Daoy (cell line): ENCODE data around the gene GPR158. TPM values are rescaled to one million over a fixed set of nuclear protein-coding genes. Genes with fewer than 3 reads are reported as not detected.
"Not testable (repeated sequence)": the region's sequence is repeated elsewhere in the genome, so short reads cannot be mapped to it uniquely, and the experiment has no call there.

Source experiments
- DNase-seq: peaks from one replicate; pipeline ENCODE4 v3.0.0-alpha.2; 2015; ENCODE audit warnings: low read depth
- total RNA-seq: library from RNA; depleted of rRNA; stranded (reverse); fragments of >200 nt; shearing (Covaris generic); gene quantifications from 2 replicates; pipeline ENCODE4 v1.2.3, GENCODE V29; 2014; rRNA removed

The GPR158 gene
- 2.6 and 4.6 TPM in 2 replicates for total RNA-seq

DNA sequence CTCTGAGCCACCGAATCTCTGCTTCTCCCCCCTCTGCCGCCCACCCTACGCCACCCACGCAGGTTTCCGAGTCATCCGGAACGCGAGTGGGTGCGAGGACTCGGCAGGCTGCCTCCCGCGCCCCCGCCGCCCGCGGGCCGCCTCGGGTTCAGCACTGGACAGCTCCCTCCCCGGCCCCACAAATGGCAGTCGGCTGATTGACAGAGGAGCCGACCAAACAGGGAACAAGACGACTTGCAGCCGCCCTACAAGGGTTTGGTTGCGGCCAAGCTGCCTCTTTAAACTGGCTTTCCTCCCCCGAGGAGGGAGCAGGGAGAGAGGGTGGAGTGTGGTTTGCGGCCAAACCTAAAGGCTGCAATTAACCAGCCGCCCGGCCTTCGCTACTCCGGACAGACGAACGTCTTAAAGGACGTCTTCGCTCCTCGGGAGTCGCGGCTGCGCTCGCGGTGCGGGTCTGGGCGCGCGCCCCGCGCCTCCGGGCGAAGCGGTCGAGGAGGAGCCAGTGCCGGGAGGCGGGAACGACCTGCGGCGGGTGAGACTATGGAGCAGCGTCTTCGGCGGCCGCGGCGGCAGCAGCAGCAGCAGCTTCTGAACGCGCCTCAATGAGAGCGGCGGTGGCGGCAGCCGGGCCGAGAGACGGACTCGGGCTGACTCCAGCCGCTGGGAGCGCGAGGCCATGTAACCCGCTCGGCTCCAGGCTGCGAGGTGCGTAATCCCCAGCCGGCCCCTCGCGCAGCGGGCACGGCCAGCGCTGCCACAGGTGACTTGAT is at the start of gene GPR158:
Gene GPR158, plus strand, starts transcription at position 541 of the 770 bp plus-strand sequence. CDS start 420 bp downstream, outside the sequence.
- peak; percentile 92 for DNase-seq

GRCh38 chr10:25125201-25125611 is 49.6 kb upstream of the GPR158 start:
- DNase-seq: no peak

DNA sequence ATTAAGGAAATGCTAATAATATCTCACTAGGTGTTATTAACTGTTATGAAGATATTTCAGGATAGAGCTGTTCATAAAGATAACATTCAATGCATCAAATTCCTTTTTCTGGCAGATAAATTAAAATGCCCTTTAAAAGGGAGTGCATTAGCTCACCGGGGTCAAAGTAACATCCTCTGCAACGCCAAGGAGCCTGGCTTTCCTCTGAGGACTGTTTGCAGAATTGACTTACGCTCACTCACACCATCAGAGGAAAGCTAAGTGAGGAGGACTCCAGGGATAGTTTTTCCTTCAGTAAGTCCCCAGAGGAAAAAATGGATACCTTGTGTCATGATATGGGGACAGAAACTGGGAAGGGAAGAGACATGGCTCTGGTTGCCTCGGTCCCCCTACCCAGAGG is 45.2 kb upstream of the GPR158 start:
- no peak for DNase-seq

DNA sequence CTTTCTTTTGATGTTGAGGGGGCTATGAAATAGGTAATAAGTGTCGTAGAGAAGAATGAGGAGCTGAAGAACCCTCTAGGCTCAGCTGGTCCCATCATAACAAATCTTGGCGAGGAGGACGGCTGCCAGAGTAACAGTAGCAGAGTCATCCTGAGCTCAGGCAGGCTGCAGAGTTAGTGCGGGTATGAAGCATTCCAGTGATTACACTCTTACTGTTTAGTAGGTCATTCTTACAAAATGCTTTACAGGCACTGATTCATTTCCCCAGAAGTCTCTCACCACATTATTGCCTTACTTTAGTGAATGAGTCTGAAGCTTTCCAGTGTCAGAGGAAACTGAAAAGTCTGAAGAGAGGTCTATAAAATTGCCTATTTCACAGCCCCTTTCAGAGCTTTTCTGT is 43.9 kb upstream of the GPR158 start:
- DNase-seq: peak; percentile 46

- DNase-seq: peak; percentile 58
Measured at GRCh38 chr10:25142116-25142864, 32.5 kb upstream of the GPR158 start.

GRCh38 chr10:25157650-25158049 is 17.2 kb upstream of the GPR158 start:
- peak; percentile 37 for DNase-seq

DNA sequence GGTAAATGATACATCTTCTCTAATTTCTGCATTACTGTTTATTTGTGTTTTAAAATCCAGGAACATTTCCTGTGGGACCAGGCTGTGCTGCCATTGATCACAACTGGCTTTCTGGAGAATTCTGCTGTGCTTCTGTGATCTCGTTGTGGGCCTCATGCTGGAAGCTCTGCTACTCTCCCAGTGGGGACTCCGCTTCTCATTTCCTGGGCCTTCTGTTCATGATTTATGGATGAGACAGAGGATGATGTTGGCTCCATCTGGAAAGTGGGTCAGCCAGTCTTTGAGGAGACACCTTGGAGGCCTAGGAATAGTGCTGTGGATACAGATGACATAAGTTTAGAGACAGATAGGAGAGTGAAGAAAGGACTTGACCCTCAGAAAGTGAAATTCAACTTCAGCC is 15.2 kb upstream of the GPR158 start:
- DNase-seq: no peak

GRCh38 chr10:25162391-25162790 is 12.4 kb upstream of the GPR158 start:
- DNase-seq: no peak

- not testable (repeated sequence) for DNase-seq
Measured at GRCh38 chr10:25163464-25163863, 11.3 kb upstream of the GPR158 start.

GRCh38 chr10:25169740-25170139 is 5.1 kb upstream of the GPR158 start:
- no peak for DNase-seq

DNA sequence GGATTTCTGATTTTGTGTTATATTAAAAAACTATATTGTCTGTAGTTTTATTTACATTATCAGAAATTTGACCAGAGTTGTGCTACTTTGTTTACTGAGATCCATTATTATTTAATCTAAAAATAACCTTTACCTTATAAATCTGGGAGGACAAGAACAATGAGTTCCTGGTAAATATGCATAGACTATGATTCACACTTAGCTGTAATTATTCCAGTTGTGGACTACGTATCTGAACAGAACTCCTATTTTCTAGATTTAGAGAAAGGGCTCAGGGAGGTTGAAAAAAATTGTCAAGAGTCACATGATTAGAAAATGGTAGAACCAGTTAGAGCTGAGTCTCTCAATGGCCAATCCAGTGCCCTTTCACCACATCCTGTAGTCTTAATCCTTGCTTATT is 4.2 kb upstream of the GPR158 start:
- no peak for DNase-seq

DNA sequence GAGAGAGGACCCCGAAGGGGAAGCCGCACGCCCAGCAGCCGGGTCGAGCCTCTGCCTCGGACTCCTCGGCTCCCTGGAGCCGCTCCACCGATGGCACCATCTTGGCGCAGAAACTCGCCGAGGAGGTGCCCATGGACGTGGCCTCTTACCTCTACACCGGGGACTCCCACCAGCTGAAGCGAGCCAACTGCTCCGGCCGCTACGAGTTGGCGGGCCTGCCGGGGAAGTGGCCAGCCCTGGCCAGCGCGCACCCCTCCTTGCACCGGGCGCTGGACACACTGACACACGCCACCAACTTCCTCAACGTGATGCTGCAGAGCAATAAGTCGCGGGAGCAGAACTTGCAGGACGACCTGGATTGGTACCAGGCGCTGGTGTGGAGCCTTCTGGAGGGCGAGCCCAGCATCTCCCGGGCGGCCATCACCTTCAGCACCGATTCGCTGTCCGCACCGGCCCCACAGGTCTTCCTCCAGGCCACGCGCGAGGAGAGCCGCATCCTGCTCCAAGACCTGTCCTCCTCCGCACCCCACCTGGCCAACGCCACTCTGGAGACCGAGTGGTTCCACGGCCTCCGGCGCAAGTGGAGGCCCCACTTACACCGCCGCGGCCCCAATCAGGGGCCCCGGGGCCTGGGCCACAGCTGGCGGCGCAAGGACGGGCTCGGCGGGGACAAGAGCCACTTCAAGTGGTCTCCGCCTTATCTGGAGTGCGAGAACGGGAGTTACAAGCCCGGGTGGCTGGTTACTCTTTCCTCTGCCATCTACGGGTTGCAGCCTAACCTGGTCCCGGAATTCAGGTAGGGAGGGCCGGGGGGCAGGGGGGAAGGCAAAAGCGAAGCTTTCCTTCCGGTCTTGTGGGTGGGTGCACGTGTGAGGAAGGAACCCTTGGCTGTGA is 973 bp downstream of the GPR158 start:
- peak; percentile 33 for DNase-seq

DNA sequence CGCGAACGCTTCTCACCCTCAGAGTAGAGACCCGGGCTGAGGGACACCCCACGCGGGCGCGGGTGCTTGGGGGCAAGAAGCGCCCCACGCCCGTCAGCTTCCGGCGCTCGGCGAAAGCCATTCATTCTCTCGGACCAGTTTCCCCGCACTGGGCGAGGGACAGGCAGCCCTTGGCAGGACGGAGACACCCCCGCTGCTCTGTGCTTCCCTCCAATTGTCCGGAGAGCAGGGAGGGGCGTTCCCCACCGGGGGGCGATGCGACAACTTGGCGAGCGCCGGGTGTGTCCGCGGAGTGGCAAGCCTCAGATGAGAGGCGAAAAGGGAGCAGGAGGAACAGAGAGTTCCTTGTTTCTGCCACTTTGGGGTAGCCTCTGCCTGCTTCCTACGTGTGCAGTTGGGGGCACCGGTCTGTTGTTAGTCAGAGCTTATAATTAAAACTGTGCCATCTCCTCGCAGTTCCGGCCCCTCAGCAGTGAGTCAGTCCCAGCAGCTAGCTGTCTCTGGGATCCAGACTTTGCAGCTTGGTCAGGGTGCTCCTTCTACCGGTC is 1.7 kb downstream of the GPR158 start:
- DNase-seq: peak; percentile 45

DNA sequence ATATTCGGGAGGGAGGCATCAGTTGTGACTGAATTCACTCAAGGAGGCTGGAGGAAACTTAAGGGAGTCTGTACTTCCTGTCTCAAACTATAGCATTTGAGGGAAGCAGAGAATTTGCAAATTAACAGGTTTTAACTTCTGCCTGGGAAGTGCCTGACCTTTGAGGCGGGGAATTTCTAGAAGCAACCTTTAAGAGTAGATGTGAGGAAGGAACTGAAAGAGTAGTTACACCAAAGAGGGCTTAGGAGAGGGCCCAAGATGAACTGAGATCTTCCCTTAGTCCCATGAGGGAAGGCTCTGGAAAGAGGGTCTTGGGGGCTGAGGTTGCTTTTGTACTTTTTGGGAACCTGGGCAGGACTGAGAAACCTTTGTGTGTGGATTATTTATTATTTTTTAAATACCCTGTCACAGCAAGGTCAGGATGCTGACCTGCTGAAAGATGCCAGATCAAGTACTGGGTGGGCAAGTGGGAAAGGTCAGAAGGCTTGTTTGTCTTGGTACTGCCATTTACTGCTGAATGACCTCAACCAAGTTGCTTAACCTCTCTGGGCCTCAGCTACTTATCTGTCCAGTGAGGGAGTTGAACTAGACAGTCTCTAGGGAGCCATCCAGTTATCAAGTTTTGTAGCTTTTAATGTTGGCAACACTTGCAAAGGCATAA is 2.4 kb downstream of the GPR158 start:
- DNase-seq: no peak

- no peak for DNase-seq
Measured at GRCh38 chr10:25177754-25178135, 2.9 kb downstream of the GPR158 start.

- DNase-seq: no peak
Measured at GRCh38 chr10:25178411-25178810, 3.6 kb downstream of the GPR158 start.

DNA sequence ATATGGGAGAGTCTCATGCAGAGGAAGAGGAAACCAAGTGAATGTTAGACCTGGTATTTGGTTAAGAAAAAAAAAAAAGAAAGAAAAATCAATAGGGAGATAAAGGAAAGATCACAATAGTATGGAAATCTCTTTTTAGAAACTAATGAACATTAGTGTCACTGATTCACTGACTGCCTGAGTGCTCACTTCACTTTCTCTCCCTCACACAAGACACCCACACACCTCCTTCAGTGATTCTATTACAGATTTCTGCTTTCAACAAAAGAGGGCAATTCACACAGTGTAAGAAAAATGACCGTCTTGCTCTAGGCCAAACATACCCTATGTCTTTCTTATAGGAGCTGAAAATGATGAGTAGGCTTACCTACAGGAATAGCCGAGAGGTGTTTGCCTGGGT is 6.0 kb downstream of the GPR158 start:
- DNase-seq: no peak

- DNase-seq: no peak
Measured at GRCh38 chr10:25182636-25183035, 7.8 kb downstream of the GPR158 start.

DNA sequence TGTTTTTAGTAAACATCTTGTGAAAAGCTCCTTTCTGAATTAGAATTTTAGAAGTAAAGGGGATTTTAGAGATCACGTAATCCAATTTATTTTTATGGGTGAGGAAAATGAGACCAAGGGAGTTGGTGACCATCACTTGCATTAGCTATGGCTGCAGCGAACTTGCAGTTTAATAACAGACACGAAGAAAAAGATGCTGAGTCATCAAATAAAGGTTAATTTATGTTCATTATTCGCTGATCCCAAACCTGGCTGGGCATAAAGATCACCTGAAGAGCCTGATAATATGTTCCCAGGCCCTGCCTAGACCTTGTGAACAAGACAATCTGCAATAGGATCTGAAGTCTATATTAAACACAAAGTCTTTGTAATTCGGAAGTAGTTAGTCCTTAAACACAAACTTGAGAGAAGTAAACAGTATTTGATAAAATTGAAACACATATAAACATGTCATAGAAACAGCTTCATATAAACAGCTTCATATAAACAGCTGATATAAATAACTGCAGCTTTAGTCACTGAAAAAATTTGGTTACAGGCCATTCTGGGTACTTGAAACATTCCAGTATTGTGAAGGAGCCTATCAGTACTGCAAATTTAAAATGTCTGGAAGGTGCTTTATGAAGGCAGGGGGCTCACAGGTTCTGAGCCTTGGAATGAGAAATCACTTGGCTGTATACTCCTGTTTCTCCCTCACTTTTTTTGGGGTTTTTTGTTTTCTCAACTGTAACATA is 16.5 kb downstream of the GPR158 start:
- no peak for DNase-seq

- DNase-seq: no peak
Measured at GRCh38 chr10:25198151-25198550, 23.4 kb downstream of the GPR158 start.
